HG03342 (cell line): Measurements from ENCODE around the gene ASPHD1.
"Not testable (repeated sequence)": the region's sequence is repeated elsewhere in the genome, so short reads cannot be mapped to it uniquely, and the experiment has no call there.

Experiments used
- ATAC-seq: cut with Tn5 transposase; IDR thresholded peaks from one replicate; pipeline ENCODE4 v1.9.1; 2021; ENCODE audit warnings: mild to moderate bottlenecking, moderate library complexity; ENCODE audit not compliant: unreplicated experiment

Gene ASPHD1

GRCh38 chr16:29927070-29927905, 27.0 kb downstream of the ASPHD1 start:
- no peak for ATAC-seq

GRCh38 chr16:29931750-29932149, 31.5 kb downstream of the ASPHD1 start:
- ATAC-seq = not testable (repeated sequence)

- no peak for ATAC-seq
Observed at GRCh38 chr16:29940656-29941055, 40.4 kb downstream of the ASPHD1 start.

GRCh38 chr16:29943846-29944799, 43.8 kb downstream of the ASPHD1 start:
- no peak for ATAC-seq

- no peak for ATAC-seq
Observed at GRCh38 chr16:29947897-29948296, 47.6 kb downstream of the ASPHD1 start.

GRCh38 chr16:29950806-29951461, 50.6 kb downstream of the ASPHD1 start:
- no peak for ATAC-seq

- no peak for ATAC-seq
Observed at GRCh38 chr16:29951625-29952365, 51.5 kb downstream of the ASPHD1 start.
